Occipital lobe (tissue), 2 donors: ENCODE results near the gene KRR1. TPM values are rescaled to one million over a fixed set of nuclear protein-coding genes. Genes with fewer than 3 reads are reported as not detected.
"Not testable (repeated sequence)": the region's sequence is repeated elsewhere in the genome, so short reads cannot be mapped to it uniquely, and the experiment has no call there.

ENCODE experiments used
- DNase-seq: peaks from one replicate; lab custom pipeline; 2025; lab: John Stamatoyannopoulos, UW
- total RNA-seq: library from RNA; depleted of rRNA; stranded (reverse); fragments of >200 nt; gene quantifications from one replicate; pipeline ENCODE4 v1.2.3, GENCODE V29; 2014

The KRR1 gene
- total RNA-seq, 1 donor from 2014 or later, result 44.9 TPM

- no peak for DNase-seq
Observed at GRCh38 chr12:75525263-75525662, 13.9 kb upstream of the KRR1 start.

GRCh38 chr12:75522124-75522523, 10.7 kb upstream of the KRR1 start:
- DNase-seq, result not testable (repeated sequence)

- DNase-seq, result not testable (repeated sequence)
Observed at GRCh38 chr12:75521224-75521623, 9.8 kb upstream of the KRR1 start.

GRCh38 chr12:75509621-75510020, 1.8 kb downstream of the KRR1 start:
- DNase-seq, result no peak

- DNase-seq, result no peak
Observed at GRCh38 chr12:75508159-75508558, 3.2 kb downstream of the KRR1 start.

GRCh38 chr12:75507086-75507485, 4.3 kb downstream of the KRR1 start:
- DNase-seq, result no peak

GRCh38 chr12:75505706-75506312, 5.6 kb downstream of the KRR1 start:
- DNase-seq, result no peak

- no peak for DNase-seq
Observed at GRCh38 chr12:75503866-75504265, 7.5 kb downstream of the KRR1 start.

- no peak for DNase-seq
Observed at GRCh38 chr12:75503459-75503858, 8.0 kb downstream of the KRR1 start.

- no peak for DNase-seq
Observed at GRCh38 chr12:75491169-75491568, 20.2 kb downstream of the KRR1 start.

- DNase-seq, result no peak
Observed at GRCh38 chr12:75489613-75490210, 21.7 kb downstream of the KRR1 start.

GRCh38 chr12:75489187-75489586, 22.2 kb downstream of the KRR1 start:
- DNase-seq, result no peak

- no peak for DNase-seq
Observed at GRCh38 chr12:75488553-75488952, 22.9 kb downstream of the KRR1 start.

GRCh38 chr12:75487308-75487707, 24.1 kb downstream of the KRR1 start:
- DNase-seq, result no peak

GRCh38 chr12:75484450-75484849, 27.0 kb downstream of the KRR1 start:
- DNase-seq, result not testable (repeated sequence)

GRCh38 chr12:75483431-75483830, 28.0 kb downstream of the KRR1 start:
- no peak for DNase-seq

GRCh38 chr12:75482646-75483045, 28.8 kb downstream of the KRR1 start:
- DNase-seq, result no peak

- no peak for DNase-seq
Observed at GRCh38 chr12:75481774-75482173, 29.6 kb downstream of the KRR1 start.

GRCh38 chr12:75481013-75481705, 30.2 kb downstream of the KRR1 start:
- DNase-seq, result no peak

GRCh38 chr12:75480469-75480949, 30.9 kb downstream of the KRR1 start, which contains the start of gene GLIPR1:
GLIPR1 (plus strand) TSS chr12:75480755; CDS start chr12:75480881, 126 bp downstream.
- peak; percentile 38 for DNase-seq

GRCh38 chr12:75479963-75480461, 31.4 kb downstream of the KRR1 start:
- DNase-seq, result no peak

GRCh38 chr12:75478116-75478794, 33.2 kb downstream of the KRR1 start:
- no peak for DNase-seq
